ENCODE measurements around the gene ENPP7.

DNA sequence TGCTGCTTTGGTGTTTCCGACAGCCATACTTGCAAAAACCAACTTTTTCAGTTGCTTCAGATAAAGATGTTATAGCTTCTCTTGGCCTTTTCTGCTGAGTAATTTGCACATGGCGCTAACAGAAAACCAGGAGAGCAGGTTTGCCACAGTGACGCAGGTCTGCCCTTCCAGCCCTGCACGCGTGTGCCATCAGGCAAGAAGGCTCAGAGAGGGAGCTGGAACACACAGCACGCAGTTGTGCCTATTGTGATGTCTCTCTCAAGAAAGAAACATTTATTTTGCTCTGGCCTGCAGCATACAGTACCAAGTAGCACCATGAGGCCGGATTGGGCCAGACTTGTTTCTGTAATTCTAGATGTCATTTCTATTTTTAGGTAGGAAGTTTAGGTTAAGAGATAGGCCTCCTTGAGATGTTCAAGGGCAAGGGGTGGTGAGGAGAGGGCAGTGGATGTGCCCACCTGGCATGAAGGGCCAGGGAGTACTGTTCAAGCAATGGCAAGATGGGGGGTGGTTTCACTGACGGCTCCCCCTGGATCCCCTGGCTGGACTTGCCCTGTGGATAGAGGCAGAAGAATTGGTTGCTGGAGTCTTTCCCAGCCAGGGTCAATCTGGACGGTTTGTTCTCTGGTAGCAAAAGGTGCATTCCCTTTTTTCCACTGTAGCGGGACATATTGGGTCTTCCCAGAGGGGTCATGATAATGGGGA lies 49.1 kb downstream of the ENPP7 start:
- TF ChIP-seq, protein P1, sequence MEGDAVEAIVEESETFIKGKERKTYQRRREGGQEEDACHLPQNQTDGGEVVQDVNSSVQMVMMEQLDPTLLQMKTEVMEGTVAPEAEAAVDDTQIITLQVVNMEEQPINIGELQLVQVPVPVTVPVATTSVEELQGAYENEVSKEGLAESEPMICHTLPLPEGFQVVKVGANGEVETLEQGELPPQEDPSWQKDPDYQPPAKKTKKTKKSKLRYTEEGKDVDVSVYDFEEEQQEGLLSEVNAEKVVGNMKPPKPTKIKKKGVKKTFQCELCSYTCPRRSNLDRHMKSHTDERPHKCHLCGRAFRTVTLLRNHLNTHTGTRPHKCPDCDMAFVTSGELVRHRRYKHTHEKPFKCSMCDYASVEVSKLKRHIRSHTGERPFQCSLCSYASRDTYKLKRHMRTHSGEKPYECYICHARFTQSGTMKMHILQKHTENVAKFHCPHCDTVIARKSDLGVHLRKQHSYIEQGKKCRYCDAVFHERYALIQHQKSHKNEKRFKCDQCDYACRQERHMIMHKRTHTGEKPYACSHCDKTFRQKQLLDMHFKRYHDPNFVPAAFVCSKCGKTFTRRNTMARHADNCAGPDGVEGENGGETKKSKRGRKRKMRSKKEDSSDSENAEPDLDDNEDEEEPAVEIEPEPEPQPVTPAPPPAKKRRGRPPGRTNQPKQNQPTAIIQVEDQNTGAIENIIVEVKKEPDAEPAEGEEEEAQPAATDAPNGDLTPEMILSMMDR (IDR thresholded peaks at IDR 0.05) = no peak
- TF ChIP-seq POLR2A (IDR thresholded peaks at IDR 0.05) = no peak

All from stomach (tissue), 4 donors.